Measurements from ENCODE around the gene CREB1.
"Not testable (repeated sequence)": the region's sequence is repeated elsewhere in the genome, so short reads cannot be mapped to it uniquely, and the experiment has no call there.

Gene CREB1

GRCh38 chr2:207529330-207530159 lies at the start of gene CREB1:
CREB1 (plus strand) TSS chr2:207529962; CDS start chr2:207555636, 25,674 bp downstream.
- DNase-seq, result peak; percentile 97 to 98

GRCh38 chr2:207480521-207481040 lies 49.2 kb upstream of the CREB1 start:
- DNase-seq, result no peak

- no peak for DNase-seq
Observed at GRCh38 chr2:207481924-207482323, 47.8 kb upstream of the CREB1 start.

GRCh38 chr2:207482630-207483029 lies 47.1 kb upstream of the CREB1 start:
- no peak for DNase-seq

- no peak for DNase-seq
Observed at GRCh38 chr2:207483066-207483465, 46.7 kb upstream of the CREB1 start.

- no peak for DNase-seq
Observed at GRCh38 chr2:207483477-207483876, 46.3 kb upstream of the CREB1 start.

- peak in 1 of 2 donors; percentile 7 for DNase-seq
Observed at GRCh38 chr2:207484444-207485391, 45.0 kb upstream of the CREB1 start.

GRCh38 chr2:207487650-207488311 lies 42.0 kb upstream of the CREB1 start:
- no peak for DNase-seq

- no peak for DNase-seq
Observed at GRCh38 chr2:207489251-207489650, 40.5 kb upstream of the CREB1 start.

GRCh38 chr2:207490441-207490840 lies 39.3 kb upstream of the CREB1 start:
- no peak for DNase-seq

- no peak for DNase-seq
Observed at GRCh38 chr2:207491086-207491485, 38.7 kb upstream of the CREB1 start.

GRCh38 chr2:207491956-207492355 lies 37.8 kb upstream of the CREB1 start:
- DNase-seq, result no peak

- no peak for DNase-seq
Observed at GRCh38 chr2:207492461-207492860, 37.3 kb upstream of the CREB1 start.

GRCh38 chr2:207494137-207494536 lies 35.6 kb upstream of the CREB1 start:
- no peak for DNase-seq

- DNase-seq, result not testable (repeated sequence)
Observed at GRCh38 chr2:207496936-207497335, 32.8 kb upstream of the CREB1 start.

GRCh38 chr2:207497596-207497995 lies 32.2 kb upstream of the CREB1 start:
- DNase-seq, result no peak

GRCh38 chr2:207498427-207498826 lies 31.3 kb upstream of the CREB1 start:
- DNase-seq, result no peak

- DNase-seq, result no peak
Observed at GRCh38 chr2:207499114-207499513, 30.6 kb upstream of the CREB1 start.

- DNase-seq, result no peak
Observed at GRCh38 chr2:207501802-207502576, 27.8 kb upstream of the CREB1 start.

- DNase-seq, result no peak
Observed at GRCh38 chr2:207502577-207503198, 27.1 kb upstream of the CREB1 start.

- DNase-seq, result no peak
Observed at GRCh38 chr2:207503234-207503633, 26.5 kb upstream of the CREB1 start.

Measured in bone marrow (tissue), 2 donors.